Activated B cell treated with CpG ODN at 0.5 μM for 24 hours (primary cell): ENCODE measurements around the gene PEX10. TPM values are rescaled to one million over a fixed set of nuclear protein-coding genes. Genes with fewer than 3 reads are reported as not detected.

Experiments
- ATAC-seq: fragments of 200-7000 bp; cut with Tn5 transposase; one replicate; pipeline ENCODE4 v1.10.0; 2021; ENCODE audit warnings: low read depth, mild to moderate bottlenecking, moderate library complexity
- CTCF ChIA-PET: fragments of 350-600 bp; sonication (Branson Sonifier 250); formaldehyde crosslinking; loops from one replicate; lab custom pipeline; 2021; ENCODE audit warnings: antibody characterized with exemption; lab: Charles Lee
- POLR2A ChIA-PET: fragments of 350-600 bp; sonication (Branson Sonifier 250); formaldehyde crosslinking; loops from one replicate; lab custom pipeline; 2021; ENCODE audit warnings: antibody characterized with exemption; lab: Charles Lee
- DNase-seq: peaks from one replicate; pipeline ENCODE4 v3.0.0; 2022
- H3K27ac Mint-ChIP-seq: one replicate; pipeline ENCODE4 v1.8.0; 2020; ENCODE audit warnings: mixed read lengths
- H3K27me3 Mint-ChIP-seq: one replicate; pipeline ENCODE4 v1.8.0; 2021; ENCODE audit warnings: mixed read lengths
- H3K36me3 Mint-ChIP-seq: one replicate; pipeline ENCODE4 v1.8.0; 2021; ENCODE audit warnings: low read depth, mixed read lengths
- H3K4me1 Mint-ChIP-seq: one replicate; pipeline ENCODE4 v1.8.0; 2021; ENCODE audit warnings: mixed read lengths
- H3K4me3 Mint-ChIP-seq: one replicate; pipeline ENCODE4 v1.8.0; 2020; ENCODE audit warnings: mild to moderate bottlenecking, mixed read lengths
- H3K9me3 Mint-ChIP-seq: one replicate; pipeline ENCODE4 v1.8.0; 2020; ENCODE audit warnings: mixed read lengths
- CTCF ChIP-seq: fragments of 200-600 bp; IDR thresholded peaks from one replicate; pipeline ENCODE4 v1.8.0; 2022; ENCODE audit warnings: antibody characterized with exemption, mild to moderate bottlenecking
- intact Hi-C: fragments of 100-400 bp; cut with micrococcal nuclease; formaldehyde crosslinking; loops from one replicate; pipeline ENCODE4 v1.15.1; 2024
- total RNA-seq: library from RNA; stranded (reverse); gene quantifications from 2 replicates; pipeline ENCODE4 v1.2.3, GENCODE V29; 2022

The PEX10 gene
- total RNA-seq, 1 donor from 2014 or later = 18.9 TPM

GRCh38 chr1:2431103-2431502 lies 18.7 kb upstream of the PEX10 start:
- ATAC-seq = no peak
- no peak for DNase-seq
- CTCF ChIA-PET = no interaction called here
- Mint-ChIP-seq H3K36me3 (no peaks in the 10 kb centered on the region), H3K4me3 (no peak overlapping the region), H3K4me1 (no peaks in the 10 kb centered on the region), H3K27me3 (peaks cover 3% of the 10 kb centered on the region), H3K9me3 (no peaks in the 10 kb centered on the region), H3K27ac (no peak overlapping the region)
- intact Hi-C loops = no loop called here
- POLR2A ChIA-PET = no interaction called here
- TF ChIP-seq CTCF = no peak

- ATAC-seq (no peak), DNase-seq (no peak)
- Mint-ChIP-seq H3K4me3 (no peak overlapping the region), H3K27me3 (peaks cover 3% of the 10 kb centered on the region), H3K27ac (no peak overlapping the region), H3K36me3 (no peaks in the 10 kb centered on the region), H3K4me1 (no peaks in the 10 kb centered on the region), H3K9me3 (no peaks in the 10 kb centered on the region)
- intact Hi-C loops = no loop called here
- POLR2A ChIA-PET = no interaction called here
- no peak for TF ChIP-seq CTCF
- CTCF ChIA-PET = interaction anchor here (1.0 kb wide), 1 partner anchor 117 kb away, joined by 3 read pairs; no protein-coding TSS in a partner anchor
Observed at GRCh38 chr1:2430592-2430973, 18.2 kb upstream of the PEX10 start.

GRCh38 chr1:2429780-2430591 lies 17.6 kb upstream of the PEX10 start:
- H3K4me1 Mint-ChIP-seq = no peaks in the 10 kb centered on the region
- intact Hi-C loops = no loop called here
- no peaks in the 10 kb centered on the region for H3K9me3 Mint-ChIP-seq
- H3K4me3 Mint-ChIP-seq = no peak overlapping the region
- ChIA-PET POLR2A (no interaction called here), CTCF (interaction anchor here (0.6 to 1.0 kb wide), 2 partner anchors 117 to 259 kb away, joined by 3 read pairs; no protein-coding TSS in a partner anchor)
- H3K36me3 Mint-ChIP-seq = no peaks in the 10 kb centered on the region
- H3K27ac Mint-ChIP-seq = no peak overlapping the region
- H3K27me3 Mint-ChIP-seq = peaks cover 3% of the 10 kb centered on the region
- TF ChIP-seq CTCF = no peak
- DNase-seq = no peak
- no peak for ATAC-seq

- CTCF ChIA-PET = no interaction called here
- no peak overlapping the region for H3K27ac Mint-ChIP-seq
- POLR2A ChIA-PET = no interaction called here
- no peaks in the 10 kb centered on the region for H3K36me3 Mint-ChIP-seq
- no peak for ATAC-seq
- intact Hi-C loops = no loop called here
- H3K9me3 Mint-ChIP-seq = no peaks in the 10 kb centered on the region
- no peak for DNase-seq
- no peaks in the 10 kb centered on the region for H3K4me1 Mint-ChIP-seq
- no peak overlapping the region for H3K4me3 Mint-ChIP-seq
- peaks cover 3% of the 10 kb centered on the region for H3K27me3 Mint-ChIP-seq
- TF ChIP-seq CTCF = no peak
Observed at GRCh38 chr1:2428490-2428889, 16.1 kb upstream of the PEX10 start.

GRCh38 chr1:2427976-2428375 lies 15.6 kb upstream of the PEX10 start:
- H3K27ac Mint-ChIP-seq = no peak overlapping the region
- no peak for ATAC-seq
- no peak for DNase-seq
- peaks cover 3% of the 10 kb centered on the region for H3K27me3 Mint-ChIP-seq
- no peaks in the 10 kb centered on the region for H3K36me3 Mint-ChIP-seq
- no peak for TF ChIP-seq CTCF
- H3K4me1 Mint-ChIP-seq = no peaks in the 10 kb centered on the region
- no peak overlapping the region for H3K4me3 Mint-ChIP-seq
- CTCF ChIA-PET = no interaction called here
- peaks cover under 1% of the 10 kb centered on the region for H3K9me3 Mint-ChIP-seq
- POLR2A ChIA-PET = no interaction called here
- intact Hi-C loops = no loop called here
